Left lobe of liver (tissue), 2 donors: ENCODE data around the gene MINDY4. TPM values are rescaled to one million over a fixed set of nuclear protein-coding genes. Genes with fewer than 3 reads are reported as not detected.
A peak's percentile ranks its signal among the peaks of the same experiment; 100 is the strongest.

Experiments
- ATAC-seq: fragments of 200-7000 bp; cut with Tn5 transposase; one replicate; pipeline ENCODE4 v1.9.1; 2020; ENCODE audit warnings: mild to moderate bottlenecking, moderate library complexity
- DNase-seq: peaks from one replicate; pipeline ENCODE4 v3.0.0-alpha.2; 2020; ENCODE audit warnings: low spot score
- total RNA-seq: library from RNA; stranded (reverse); gene quantifications from one replicate; pipeline ENCODE4 v1.2.1, GENCODE V29; 2021
- donor health status: DM: no; HTN: no; CAD: no; lungs with moderate emphysema.
- donor health status: DM: no; HTN: yes; CAD: no.

Gene MINDY4
- total RNA-seq, 1 donor from 2014 or later: 2.3 TPM

DNA sequence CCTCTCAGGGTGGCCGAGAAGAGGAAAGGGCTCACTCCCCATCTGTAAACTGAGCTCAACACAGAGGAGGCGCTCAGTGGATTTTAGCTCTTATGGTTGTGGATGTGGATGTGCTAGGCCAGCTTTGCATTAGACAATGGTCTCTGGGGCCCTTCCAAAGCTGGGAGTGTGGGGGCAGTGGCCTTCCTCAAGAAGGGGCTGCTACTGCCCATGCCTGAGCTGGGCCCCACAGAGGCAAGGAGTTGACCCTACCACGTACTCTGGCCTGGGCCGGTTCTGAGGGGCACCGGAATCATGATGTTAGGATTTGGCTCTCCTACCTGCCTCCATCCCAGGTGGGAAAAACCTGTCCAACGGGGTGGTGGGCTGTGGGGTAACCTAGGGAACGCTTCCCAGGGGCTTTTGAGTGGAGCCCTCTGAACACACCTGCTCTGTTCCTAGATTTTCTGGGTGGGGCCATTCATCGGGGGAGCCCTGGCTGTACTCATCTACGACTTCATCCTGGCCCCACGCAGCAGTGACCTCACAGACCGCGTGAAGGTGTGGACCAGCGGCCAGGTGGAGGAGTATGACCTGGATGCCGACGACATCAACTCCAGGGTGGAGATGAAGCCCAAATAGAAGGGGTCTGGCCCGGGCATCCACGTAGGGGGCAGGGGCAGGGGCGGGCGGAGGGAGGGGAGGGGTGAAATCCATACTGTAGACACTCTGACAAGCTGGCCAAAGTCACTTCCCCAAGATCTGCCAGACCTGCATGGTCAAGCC is 152.0 kb downstream of the MINDY4 start:
- DNase-seq (peak; percentile 40), ATAC-seq (no peak)

DNA sequence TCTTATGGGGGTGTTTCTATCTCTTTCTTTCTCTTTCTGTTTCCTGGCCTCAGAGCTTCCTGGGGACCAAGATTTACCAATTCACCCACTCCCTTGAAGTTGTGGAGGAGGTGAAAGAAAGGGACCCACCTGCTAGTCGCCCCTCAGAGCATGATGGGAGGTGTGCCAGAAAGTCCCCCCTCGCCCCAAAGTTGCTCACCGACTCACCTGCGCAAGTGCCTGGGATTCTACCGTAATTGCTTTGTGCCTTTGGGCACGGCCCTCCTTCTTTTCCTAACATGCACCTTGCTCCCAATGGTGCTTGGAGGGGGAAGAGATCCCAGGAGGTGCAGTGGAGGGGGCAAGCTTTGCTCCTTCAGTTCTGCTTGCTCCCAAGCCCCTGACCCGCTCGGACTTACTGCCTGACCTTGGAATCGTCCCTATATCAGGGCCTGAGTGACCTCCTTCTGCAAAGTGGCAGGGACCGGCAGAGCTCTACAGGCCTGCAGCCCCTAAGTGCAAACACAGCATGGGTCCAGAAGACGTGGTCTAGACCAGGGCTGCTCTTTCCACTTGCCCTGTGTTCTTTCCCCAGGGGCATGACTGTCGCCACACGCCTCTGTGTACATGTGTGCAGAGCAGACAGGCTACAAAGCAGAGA is 152.7 kb downstream of the MINDY4 start:
- DNase-seq (peak; percentile 31), ATAC-seq (no peak)

DNA sequence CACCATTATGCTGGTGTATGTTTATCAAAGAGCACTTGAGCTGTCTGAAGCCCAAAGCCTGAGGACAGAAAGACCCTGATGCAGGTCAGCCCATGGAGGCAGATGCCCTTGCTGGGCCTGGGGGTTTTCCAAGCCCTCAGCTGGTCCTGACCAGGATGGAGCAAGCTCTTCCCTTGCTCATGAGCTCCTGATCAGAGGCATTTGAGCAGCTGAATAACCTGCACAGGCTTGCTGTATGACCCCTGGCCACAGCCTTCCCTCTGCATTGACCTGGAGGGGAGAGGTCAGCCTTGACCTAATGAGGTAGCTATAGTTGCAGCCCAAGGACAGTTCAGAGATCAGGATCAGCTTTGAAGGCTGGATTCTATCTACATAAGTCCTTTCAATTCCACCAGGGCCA is 153.4 kb downstream of the MINDY4 start:
- DNase-seq (peak; percentile 19), ATAC-seq (no peak)

DNA sequence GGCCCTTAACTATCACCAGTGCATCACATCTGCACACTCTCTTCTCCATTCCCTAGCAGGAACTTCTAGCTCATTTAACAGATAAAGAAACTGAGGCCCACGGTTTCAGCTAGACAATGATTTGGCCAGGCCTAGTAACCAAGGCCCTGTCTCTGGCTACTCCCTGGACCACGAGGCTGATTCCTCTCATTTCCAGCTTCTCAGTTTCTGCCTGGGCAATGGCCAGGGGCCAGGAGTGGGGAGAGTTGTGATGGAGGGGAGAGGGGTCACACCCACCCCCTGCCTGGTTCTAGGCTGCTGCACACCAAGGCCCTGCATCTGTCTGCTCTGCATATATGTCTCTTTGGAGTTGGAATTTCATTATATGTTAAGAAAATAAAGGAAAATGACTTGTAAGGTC is 153.9 kb downstream of the MINDY4 start:
- DNase-seq (peak; percentile 29), ATAC-seq (no peak)

DNA sequence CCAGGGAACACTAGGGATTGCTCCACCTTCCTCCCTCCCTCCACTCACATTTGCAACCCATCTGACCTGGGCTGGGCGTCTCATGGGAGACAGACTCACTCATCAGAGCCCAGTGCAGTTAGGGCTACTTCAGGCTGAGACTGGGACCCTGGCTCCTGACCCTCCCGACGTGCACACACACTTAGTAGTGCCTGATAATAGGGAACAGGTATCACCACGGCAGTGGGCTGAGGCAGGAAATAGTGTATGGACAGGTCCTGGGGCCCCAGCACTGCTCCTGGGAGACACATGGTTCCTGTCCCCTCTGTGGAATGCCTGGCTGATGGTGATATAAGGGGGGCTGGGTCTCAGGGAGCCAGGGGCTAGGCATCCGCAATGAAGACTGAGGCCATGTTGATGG is 154.7 kb downstream of the MINDY4 start:
- peak; percentile 19 for ATAC-seq
- peak; percentile 33 for DNase-seq

DNA sequence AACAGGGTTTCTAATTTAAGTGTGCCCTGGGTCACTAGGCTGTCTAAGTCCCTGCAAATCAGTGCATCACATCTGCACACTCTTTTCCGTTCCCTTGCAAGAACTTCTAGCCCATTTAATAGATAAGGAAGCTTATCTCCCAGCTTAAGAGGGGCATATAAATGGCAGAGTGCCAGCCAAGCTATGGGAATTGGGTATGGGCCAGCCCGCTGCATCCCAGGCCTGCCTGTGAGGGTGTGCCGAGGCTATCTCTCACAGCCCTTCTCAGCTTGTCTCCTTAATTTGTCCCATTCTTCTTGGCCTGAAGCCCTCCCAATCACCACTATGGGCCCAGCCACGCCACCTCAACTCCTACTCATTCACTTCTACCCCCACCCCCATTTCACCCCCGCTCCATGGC is 155.1 kb downstream of the MINDY4 start:
- DNase-seq: peak; percentile 41
- ATAC-seq: no peak

DNA sequence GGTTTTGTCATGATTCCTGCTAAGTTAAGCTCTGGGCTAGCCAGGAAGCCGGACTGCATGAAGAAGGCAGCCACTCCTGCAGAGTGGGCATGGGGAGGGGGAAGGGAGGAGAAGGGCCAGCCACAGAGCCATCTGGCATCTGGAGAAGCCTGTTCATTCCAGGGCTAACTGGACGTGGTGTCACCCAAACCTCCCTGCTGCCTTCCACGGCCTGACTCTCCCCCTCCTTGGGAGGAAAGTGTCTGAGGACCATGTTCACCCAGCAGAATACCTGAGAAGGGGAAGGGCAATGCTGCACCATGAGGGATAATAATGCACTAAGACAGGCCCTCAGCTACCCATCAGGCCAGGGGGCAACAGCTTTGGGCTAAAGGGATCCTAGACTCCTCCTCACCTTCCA is 155.8 kb downstream of the MINDY4 start:
- no peak for ATAC-seq
- no peak for DNase-seq

DNA sequence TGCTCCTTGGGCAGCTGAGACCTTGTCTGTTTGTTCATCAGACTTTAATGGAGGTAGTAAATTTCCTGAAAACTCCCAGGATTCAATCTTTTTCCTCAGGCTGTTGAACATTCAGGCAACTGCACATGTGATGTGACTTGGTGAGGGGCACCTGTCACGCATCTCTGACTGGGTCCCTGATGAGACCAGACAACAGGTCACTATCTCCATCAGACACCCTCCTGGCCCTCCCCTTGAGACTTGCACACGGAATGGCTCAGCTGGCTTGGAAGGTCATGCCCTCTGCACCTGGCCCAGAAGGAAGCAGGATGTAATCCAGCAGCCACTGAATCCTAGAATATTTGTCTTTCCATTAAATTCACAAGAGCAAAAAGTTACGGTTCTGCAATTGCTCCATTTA is 156.3 kb downstream of the MINDY4 start:
- DNase-seq (no peak), ATAC-seq (no peak)

DNA sequence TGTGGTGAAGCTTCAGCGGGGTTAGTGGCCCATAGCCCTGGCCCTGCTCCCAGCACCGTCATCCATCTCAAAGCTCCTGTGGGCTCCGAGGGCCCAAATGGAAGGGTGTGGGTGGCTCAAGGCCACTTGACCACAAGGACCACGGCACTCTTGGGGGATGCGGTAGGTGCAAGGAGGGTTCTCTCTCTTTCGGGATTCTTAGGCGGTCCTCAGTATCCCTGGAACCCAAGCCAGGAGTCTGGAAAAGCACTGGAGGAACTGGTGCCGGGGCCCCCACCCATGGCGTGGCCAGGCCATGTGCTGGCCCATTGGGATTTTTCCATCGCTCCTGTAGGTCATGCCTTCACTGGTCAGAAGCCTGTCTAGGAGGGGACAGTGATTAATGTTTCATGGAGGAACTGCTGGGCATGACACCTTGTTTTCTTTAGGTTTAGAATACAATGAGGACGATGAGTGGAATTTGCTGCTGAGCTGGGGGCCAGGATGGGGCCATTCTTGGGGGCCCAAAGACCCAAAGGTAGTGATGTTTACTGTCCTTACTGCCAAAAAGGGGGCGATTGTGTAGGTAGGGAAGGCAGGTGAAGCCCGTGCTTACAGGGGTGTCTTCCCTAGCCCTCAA is 157.1 kb downstream of the MINDY4 start:
- DNase-seq: peak; percentile 18
- no peak for ATAC-seq

DNA sequence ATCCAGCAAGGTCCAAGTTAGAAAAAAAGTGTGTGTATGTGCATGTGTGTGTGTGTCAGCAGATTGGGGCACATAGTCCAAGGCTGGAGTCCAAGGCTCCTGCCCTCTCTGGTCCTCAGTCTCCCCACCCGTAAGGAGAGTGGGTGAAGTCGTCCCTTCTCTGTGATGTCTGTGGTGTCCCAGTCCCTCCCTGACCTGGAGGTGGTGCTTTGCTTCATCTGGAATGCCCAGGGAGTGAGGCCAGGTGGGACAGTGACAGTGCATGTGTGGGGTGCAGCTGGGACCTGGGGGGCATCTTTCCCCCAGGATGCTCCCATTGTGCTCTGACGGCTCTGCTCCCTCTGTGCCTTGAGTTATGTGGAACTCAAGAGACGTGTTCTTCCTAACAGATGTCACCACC is 158.5 kb downstream of the MINDY4 start:
- ATAC-seq: no peak

DNA sequence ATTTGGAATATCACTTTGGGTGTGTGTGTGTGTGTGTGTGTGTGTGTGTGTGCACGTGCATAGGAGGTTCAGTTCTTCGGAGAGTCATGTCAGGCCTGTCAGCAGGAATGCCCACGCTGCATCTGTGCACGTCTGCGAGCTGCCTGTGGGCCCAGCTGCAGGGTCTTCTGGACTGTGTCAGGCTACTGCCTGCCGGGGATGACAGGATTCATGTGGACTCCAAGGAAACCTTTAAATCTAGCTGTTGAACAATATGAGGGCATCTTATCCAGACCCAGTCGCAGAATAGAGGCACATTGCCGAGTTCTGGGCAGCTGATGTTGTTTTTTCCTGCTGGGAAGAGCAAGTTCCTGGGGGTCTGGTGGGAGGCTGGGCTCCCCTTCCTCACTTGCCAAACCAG is 159.4 kb downstream of the MINDY4 start:
- ATAC-seq (no peak), DNase-seq (peak; percentile 37)

More for the DNA sequence above, 158.5 kb downstream of the MINDY4 start:
- DNase-seq: no peak

DNA sequence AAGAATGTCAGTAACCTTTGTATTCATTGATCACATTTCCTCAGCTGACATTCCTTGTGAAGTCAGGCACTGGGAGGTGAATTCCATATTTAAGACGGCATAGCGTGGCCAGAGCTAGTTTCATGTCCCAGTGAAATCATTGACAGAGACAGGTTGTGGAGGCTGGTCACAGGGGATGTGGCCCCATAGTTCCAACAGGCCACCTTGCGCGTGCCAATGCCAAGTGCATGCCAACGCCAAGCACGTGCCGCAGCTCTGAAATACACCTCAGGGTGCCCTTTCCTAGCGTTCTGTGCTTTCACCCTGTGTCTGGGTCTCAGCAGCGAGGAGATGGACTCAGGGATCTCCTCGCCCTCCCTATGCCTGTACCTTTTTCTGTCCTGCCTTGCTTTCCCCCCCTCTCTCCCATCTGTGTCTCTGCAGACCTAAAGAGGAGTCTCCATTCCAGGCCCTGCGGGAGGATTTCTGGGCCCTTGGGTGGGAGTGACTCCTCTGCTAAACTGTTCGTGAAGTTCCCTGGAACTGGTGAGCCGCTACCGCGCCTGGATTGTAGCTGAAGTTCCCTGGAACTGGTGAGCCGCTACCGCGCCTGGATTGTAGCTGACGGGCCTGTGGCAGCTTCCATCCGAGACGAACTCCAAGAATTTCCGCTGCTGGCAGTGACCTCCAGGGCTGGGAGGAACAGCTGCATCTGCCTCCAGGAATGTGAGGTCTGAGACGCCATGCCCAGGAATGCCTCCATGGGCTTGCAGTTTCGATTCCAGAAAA is 160.1 kb downstream of the MINDY4 start:
- DNase-seq (peak; percentile 41), ATAC-seq (peak; percentile 25)

DNA sequence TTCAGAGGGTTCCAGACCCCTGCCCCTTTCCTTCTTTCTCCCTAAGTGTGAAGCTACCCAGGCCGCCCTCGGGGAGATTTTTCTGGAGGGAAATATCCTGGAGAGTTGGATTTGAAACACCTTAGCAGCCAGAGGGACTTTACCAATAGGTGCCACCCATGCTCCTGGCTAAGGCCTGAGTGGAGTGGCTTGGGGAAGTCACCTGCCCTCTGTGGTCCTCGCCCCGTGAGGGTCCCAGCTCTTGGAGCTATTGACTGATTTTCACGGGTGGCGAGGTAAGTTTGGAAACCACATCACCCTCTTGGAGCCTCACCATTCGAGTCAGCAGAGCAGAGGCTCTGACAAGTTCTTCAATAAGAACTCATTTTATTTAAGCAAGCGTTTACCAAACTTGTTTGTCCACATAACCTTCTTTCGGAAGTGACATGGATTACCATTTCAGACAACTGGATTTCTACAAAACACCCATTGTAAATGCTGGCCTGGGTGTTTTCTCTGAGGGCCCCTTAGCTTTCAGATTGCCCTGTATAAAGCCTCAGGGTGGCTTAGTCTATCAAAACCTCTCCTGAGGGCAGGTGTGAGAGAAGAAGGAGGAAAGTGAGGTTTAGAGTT is 160.8 kb downstream of the MINDY4 start:
- no peak for ATAC-seq

DNA sequence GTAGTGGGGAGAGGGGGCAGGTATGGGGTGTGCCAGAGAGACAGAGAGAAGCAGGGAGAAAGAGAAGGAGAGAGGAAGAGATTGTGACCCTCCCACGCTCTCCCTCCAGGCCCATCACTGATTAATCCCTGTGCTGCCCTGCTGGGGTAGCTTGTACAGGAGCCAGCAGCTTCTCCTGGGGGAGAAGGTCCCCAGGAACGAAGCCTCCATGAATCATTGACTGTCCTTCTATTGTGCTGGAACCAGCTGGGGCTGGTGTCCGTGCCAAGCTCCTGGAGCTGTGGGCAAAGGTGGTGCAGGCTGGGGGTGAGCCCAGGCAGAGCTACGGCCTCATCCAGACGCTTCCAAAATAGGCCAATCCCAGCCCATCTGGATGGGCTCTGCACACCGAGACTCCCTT is 161.3 kb downstream of the MINDY4 start:
- DNase-seq (peak; percentile 44), ATAC-seq (peak; percentile 28)

More for the DNA sequence above, 160.8 kb downstream of the MINDY4 start:
- DNase-seq: no peak

DNA sequence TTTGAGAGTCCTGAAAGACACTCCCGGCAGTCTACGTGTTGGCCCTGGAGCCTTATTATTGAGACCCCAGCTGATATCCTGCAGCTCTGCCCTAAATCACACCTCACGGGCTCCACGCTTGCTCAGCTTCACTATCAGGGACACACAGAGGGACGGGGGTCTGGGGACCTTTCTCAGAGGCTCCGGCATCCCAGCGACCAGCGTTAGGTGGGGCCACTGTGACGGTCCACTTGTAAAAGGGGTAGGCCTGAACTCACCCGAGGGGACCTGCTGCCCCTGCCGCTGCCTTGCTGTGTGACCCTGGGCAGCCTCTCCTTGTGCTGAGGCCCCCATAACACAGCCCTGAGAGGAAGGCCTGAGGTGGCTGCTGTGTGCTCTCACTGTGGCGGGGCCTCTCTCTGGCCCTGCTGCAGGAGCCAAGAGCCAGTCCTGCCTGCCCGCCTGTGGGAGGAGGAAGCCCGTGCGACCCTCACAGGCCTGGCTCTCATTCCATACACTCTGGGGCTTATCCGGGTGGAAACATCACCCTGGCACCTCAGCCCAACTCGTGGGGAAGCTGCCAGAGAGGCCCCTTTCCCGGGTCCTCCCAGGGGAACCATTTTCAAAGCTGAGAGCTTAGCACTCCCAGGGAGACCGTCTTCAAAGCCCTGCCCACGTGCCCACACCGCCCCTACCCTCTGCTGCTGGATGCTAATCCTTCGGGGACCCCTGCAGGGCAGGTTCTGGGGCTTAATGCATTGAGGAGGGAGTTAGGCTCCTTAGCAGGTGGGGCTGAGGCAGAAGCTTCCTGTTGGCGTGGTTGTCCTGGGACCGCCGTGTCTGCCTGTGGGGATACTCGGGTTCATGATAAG is 162.1 kb downstream of the MINDY4 start:
- ATAC-seq (no peak), DNase-seq (no peak)

DNA sequence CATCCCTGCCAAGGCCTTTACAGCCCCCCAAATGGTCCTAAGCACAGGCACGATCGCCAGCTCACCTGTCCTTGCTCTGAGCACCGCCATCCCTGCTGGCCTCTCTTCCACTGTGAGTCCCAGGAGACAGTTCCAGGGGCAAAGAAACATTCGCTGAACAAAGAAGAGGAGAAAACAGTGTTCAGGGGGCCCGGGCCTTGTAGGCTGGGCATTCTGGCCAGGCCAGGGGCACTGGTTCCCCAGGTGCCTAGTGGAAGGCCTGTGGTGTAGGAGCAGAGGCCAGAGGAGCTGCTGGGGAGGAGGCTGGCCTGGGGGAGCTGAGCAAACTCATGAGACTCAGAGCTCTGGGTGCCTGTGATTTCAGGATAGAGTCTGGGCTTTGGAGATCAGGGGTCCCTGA is 163.0 kb downstream of the MINDY4 start:
- DNase-seq: no peak

DNA sequence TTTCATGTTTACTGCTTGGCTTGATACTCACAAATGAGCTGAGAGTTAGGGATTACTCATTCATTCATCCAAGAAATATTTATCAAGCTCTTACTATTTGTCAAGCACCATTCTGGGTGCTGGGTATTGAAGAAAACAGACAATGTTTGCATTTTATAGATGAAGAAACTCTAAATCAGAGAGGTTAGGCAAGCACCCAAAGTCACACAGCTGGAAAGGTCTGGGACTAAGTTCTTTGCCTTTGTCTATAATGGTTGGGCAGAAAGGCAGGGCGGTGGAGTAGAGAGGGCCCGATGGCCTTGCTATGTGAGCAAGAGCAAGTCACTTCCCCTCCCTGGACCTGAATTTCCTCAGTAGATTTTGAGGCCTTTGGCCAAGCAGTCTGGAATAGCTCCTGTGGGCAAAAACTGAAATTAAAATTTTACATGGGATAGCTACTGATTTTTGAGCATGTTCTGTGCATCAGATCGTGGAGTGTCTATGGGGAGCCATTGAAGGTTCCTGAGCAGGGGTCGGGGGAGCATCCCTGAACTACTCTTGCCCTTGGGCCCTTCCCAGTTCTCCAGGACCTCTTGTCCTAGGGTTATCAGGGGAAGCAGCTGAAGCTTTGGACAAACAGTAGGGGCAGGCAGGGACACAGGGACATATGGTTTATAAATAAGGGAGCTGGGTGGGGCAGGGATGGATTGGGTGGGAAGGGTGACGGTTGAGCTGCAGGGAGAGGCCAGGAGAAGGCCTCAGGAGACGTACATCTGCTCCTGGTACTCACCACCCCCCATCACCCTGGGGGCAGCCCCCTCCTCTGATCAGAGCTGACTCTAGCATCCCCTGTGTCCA is 163.7 kb downstream of the MINDY4 start:
- ATAC-seq: no peak
- DNase-seq: no peak

More for the DNA sequence above, 163.0 kb downstream of the MINDY4 start:
- ATAC-seq: no peak

DNA sequence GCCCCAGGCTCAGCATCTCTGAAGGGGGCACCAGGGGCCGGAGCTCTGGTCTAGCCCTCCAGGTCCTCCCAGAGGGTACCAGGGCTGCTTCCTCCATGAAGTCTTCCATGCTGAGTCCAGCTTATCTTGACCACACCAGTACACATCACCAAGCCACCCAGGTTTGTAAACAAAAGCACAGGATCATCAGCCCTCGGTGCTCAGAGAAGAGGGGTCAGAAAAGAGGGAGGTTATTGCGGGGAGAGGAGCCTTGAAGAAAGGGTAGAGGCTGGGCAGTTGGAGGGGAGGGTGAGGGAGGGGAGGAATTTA is 164.3 kb downstream of the MINDY4 start:
- ATAC-seq: no peak
- no peak for DNase-seq

DNA sequence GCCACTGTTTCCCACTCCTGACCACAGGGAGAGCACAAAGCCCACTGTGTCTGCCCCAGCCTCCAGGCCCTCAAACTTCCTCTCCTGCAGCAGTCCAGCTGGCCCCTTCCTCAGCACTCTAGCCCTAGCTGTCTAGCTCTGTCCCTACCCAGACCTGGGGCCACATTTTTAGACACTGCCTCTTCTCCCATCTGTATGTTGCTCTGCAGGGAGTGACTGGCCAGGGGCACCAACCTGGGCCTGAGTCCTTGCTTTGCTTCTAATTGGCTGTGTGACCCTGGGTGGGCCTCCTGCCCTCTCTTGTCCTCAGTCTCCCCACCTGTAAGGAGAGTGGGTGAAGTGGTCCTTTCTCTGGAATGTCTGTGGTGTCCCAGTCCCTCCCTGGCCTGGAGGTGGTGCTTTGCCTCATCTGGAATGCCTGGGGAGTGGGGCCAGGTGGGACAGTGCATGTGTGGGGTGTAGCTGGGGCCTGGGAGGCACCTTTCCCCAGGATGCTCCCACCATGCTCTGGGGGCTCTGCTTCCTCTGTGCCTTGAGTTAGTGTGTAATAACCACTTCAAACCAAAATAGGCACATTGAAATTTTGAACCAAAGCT is 165.5 kb downstream of the MINDY4 start:
- ATAC-seq (no peak), DNase-seq (no peak)
